NCI-H2227 treated with DMSO at 0.1 percent for 48 hours (cell line): ENCODE results near the gene CBX4.

ENCODE experiments used
- DNase-seq: peaks from one replicate; lab custom pipeline; 2025; lab: John Stamatoyannopoulos, UW

CBX4 gene

GRCh38 chr17:79811868-79812352 is 27.3 kb downstream of the CBX4 start:
- no peak for DNase-seq

DNA sequence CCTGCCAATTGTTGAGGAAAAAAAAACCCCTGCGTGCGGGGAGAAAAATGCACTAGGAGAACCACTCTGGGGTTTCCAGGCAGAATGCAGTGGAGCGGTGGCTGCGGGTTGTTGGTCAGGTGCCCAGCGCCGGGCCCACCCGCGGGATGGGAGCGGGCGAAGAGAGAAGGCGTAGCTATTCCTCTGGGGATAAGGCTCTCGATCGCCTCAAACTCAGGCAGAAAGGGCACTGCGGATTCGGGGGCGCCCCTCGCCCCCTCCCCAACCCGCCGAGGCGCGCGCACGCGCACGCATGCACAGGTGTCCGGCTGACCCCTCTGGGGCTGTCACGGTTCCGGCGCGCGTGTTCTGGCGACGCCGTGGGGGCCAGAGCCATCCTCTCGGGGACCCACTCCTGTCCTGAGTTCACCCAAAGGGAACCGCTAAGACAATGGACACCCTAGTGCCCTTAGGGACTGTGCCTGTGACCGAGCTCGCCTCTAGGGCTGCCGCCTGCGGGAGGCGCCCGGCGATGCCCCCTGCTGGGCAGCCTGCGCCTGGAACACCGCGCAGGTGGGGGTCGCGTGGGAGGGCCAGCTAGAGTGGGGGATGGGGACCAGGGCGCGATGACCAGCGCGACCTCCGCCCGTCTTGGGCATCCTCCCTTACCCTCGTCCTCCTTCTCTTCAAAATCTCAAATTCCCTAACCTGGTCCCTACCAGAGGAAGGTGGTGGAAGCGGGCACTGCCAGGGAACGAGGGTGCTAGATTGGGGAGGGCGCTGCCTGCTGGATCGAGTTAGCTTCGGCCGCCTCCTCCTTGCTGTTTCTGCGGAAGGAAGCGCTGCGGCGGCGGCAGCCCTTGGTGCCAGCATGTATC is 28.0 kb downstream of the CBX4 start:
- peak; percentile 67 for DNase-seq

- DNase-seq = peak; percentile 93
Measured at GRCh38 chr17:79810130-79811010, 28.9 kb downstream of the CBX4 start.

GRCh38 chr17:79809530-79810129 is 29.6 kb downstream of the CBX4 start:
- peak; percentile 65 for DNase-seq

- DNase-seq = no peak
Measured at GRCh38 chr17:79808763-79809529, 30.3 kb downstream of the CBX4 start.

- DNase-seq = no peak
Measured at GRCh38 chr17:79806863-79807720, 32.1 kb downstream of the CBX4 start.

GRCh38 chr17:79806446-79806760 is 32.8 kb downstream of the CBX4 start:
- DNase-seq = no peak

- DNase-seq = no peak
Measured at GRCh38 chr17:79804856-79805696, 34.2 kb downstream of the CBX4 start.

GRCh38 chr17:79803997-79804855 is 35.0 kb downstream of the CBX4 start:
- no peak for DNase-seq

DNA sequence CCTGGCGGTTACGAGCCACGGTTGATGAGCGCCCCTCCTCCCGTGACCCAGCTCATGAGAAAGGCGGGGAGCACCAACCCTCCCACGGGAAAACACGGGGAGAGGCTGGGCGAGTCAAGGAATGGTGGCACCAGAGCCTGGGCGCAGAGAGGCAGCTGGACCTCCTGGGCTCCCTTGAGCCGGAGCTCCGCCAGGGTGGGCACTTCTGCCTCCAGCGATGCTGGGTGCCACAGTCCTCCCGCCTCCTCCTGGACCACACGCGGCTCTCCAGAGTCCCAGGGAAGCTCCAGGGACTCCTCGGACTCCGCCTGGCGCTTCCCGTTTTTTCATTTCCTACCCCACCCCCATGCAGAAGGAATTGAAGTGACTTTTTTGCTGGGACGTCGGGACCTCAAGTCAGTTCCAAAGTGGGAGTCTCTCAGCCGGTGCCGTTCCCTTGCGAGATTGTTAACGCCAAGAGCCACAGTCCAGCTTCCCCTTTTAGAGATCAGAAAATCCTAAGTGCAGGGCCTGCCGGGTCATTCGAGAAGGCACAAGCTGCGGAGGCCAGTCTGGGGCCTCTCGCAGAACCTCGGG is 35.7 kb downstream of the CBX4 start:
- no peak for DNase-seq

- no peak for DNase-seq
Measured at GRCh38 chr17:79802736-79803420, 36.4 kb downstream of the CBX4 start.

DNA sequence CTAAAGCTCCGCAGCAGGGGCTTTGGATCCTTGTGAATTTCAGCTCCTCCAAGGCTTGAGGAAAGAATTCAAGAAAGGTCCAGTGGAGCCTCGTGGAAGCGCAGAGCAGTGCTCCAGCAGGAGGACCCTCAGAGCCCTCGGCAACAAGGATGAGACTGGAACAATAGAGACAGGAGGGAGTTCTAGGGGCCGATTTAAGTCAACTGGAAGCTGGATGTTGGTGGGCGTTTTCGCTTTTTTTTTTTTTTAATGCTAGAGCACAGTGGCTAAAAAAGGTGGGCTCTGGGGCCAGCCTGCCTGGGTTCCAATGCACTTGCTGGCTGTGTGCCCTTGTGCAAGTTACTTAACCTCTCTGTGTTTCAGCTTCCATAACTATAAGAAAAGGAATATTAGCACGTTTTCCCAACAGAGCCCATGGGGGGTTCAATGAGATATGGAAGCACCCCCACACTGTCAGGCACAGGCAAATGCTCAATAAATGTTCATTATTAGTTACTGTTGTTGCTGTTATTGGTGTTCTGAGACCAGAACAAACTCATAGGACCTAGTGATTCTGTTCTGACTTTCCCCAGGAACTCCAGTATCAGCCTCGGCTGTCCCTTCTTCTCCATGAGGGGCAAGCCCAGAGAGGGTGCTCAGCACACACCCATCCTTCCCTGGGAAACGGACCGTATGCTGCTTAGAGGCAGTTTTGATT is 37.1 kb downstream of the CBX4 start:
- DNase-seq = no peak

DNA sequence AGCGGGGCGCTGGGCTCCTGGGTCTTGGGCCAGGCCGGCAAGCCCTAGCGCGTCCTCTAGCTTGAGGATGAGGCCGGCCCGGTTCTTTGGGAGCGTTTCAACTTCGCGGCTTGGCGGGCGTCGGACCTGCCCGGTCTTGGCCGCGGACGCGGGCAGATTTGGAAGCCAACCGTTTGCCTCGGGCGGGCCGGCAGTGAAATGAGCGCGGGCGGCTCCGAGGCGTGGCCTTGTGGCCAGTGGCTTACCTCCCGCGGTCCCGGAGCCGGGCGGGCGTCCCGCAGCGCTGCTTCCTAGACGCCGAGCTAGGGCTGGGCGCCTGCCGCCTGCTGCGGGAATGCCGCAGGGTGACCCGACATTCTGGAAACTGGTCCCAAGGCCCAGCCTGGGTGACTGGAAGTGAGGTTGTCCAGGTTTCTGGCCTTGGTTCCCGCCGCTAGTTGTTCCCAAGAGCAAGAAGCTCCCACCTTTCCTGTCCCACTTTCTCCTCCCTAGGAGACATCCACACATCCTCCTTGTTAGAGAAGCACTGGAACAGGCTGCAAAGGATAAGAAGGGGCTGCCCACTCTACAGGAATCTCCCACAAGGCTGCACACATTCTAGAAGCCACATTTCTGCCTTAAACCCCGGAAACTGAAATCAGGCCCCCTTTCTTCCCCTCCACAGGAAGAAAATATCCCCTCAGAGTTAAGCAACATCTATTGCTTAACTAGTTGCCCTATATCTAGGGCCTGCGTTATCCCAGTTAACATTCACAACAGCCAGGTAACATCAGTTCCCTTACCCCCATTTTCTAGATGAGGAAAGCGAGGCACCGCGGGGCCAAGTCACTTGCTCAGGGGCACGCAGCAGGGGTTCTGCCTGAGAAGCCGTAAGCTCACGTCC is 37.8 kb downstream of the CBX4 start:
- no peak for DNase-seq

DNA sequence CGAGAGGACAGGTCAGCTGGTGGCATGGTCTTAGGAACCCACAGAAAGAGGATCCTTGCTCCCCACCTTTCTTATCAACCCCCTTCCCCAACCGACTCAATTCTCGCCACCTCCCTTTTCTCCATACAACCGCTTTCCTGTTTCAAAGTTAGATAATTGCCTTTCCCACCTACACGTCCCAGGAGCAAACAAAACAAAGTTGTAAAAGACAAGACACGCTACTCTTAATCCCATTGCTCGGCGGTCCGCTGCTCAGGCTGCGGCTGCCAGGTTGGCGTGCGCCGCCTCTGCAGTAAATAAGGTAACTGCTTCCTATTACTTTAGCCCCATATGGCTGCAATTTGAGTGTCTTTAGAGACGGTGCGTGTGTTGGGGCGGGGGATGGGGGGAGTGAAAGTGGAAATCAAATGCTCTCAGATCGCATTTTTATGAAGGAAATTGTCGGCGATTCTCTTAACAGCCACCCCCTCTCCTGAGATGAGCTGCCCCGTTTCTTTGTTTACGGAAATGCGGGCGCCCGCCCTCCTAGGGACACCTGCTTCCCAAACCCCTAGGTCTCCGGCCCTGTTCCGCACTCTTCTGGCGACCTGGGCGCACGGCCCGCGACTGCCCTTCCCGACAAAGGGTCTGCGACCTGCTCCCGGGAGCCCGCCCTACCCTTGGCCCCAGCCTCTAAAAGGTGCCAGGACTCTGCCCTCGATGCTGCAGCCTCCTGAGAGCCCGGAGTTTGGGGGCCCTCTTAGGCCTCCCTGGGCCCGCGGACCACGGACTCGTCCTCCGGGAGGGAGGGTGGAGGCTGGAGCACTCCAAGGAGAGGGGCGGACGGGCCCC is 38.7 kb downstream of the CBX4 start:
- peak; percentile 80 for DNase-seq

DNA sequence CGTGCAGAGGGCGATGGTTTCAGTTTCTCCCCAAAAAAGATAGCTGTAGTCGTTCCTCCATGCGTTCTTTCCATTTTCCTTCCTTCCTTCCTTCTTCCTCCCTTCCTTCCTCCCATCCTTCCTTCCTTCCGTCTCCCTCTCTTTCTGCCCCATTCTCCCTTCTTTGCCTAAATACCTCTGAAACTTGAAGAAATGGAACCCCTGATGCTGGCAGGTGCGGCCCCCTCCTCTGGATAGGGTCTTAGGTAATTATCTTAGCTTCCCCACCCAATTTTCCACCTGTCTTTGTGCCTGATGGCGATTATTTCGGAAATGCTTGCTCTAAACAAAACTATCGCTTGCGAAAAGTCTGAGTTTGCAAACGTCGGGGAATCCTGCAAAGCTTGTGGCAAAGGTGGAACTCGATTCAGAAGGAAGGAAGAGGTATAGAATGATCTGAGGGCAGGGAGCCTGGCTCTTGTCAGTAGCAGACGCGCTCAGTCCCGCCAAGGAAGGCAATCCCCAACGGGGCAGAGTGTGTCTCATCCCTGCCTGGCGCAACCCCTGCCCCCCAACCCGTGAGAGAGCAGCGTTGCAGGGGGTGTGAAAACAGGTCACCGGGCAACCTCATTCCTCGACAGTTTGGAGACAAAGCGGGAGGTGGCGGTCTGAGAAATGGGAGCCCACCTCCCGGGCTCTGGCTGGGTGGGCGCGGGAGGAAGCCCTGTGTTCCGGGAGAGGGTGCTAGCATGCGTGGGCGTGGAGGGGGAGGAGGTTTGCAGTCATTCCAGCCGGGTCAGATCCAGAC is 39.5 kb downstream of the CBX4 start:
- no peak for DNase-seq
